Measurements from ENCODE around the gene GPR108.
"Not testable (repeated sequence)": the region's sequence is repeated elsewhere in the genome, so short reads cannot be mapped to it uniquely, and the experiment has no call there.

Gene GPR108

GRCh38 chr19:6737284-6737872, at the start of gene GPR108:
GPR108 (minus strand) TSS chr19:6737580; CDS start chr19:6737576, 4 bp downstream.
- peak; percentile 98 for DNase-seq

- DNase-seq: no peak
These were observed 41.8 kb upstream of the GPR108 start for GRCh38 chr19:6779206-6779605.

- DNase-seq: no peak
These were observed 41.0 kb upstream of the GPR108 start for GRCh38 chr19:6778386-6778785.

DNA sequence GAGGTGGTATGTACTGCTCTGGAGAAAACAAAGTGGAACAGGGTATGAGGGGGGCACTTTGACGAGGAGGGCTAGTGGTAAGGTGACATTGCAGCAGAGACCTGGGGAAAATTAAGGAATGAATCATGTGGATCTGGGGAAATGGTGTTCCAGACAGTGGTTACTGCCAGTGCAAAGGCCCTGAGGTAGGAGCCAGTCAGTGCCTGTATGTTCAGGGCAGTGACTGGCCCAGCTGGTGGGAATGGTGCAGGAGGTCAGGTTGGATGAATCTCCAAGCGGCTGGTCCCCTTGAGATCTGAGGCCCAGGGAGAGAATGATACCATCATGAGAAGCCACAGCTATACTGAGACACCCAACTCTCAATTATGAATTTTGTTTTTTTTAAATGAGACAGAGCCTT, 40.1 kb upstream of the GPR108 start:
- no peak for DNase-seq

GRCh38 chr19:6776999-6777398, 39.6 kb upstream of the GPR108 start:
- no peak for DNase-seq

GRCh38 chr19:6776045-6776444, 38.7 kb upstream of the GPR108 start:
- DNase-seq: not testable (repeated sequence)

DNA sequence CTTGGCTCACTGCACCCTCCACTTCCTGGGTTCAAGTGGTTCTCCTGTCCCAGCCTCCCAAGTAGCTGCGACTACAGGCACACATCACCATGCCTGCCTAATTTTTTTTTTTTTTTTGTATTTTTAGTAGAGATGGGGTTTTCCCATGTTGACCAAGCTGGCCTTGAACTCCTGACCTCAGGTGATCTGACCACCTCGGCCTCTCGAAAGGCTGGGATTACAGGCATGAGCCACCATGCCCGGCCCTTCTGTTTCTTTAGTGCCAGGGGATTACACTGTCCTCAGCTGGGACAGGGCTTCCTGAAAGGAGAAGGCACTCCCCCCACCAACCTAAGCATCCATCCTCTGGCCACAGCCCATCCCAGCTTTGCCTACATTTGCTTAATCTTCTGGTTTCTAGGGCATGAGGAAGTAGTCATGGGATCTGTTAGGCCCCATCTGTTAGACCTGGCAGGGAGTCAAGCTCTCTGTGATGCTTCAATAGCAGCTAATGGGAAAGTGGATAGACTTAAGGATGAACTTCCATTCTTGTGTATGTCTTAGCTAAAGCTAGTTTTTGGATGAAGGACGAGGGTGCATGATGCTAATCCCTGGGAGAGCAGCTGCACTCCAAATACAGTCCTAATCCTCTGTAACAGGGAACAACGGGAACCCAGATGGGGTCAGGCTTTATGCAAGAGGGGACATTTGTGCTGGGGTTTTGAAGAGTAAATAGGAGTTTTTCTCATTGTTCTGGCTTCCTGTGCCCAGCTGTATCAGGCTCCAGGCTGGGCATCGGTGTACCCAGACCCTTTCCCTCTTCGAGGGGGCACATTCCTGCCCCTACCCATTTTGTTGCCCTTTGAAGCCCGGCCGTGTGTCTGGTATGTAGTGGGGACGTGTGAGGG, 37.7 kb upstream of the GPR108 start:
- no peak for DNase-seq

DNA sequence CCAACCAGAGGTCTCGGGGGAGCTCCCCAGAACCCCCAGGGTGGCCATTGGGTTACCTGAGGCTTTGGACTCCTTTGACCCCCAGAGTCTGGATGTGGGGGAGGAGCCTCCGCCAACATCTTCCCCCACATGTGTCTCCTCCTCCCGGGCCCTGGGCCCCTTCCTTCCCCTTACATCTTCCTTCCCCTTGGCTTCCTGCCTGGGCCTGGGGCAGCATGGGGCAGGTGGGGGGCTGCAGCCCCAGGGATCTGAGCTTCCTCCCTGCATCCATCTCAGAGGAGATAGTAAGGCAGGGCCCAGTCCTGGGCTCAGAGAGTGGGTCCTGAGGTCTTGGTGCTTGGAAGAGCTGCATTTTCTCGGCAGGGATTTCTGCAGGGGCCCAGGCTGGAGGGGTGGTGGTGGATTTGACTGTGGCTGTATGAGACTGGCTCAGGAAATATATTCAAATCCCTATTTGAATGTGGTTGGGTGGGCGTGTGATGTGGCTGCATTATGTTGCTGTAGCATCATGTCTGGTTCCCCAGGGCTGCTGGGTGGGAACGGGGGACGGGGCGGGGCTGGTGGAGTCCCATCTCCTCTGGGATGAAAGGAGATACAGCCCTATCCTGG, 36.0 kb upstream of the GPR108 start:
- peak; percentile 74 for DNase-seq

GRCh38 chr19:6772866-6773322, 35.5 kb upstream of the GPR108 start:
- DNase-seq: no peak

DNA sequence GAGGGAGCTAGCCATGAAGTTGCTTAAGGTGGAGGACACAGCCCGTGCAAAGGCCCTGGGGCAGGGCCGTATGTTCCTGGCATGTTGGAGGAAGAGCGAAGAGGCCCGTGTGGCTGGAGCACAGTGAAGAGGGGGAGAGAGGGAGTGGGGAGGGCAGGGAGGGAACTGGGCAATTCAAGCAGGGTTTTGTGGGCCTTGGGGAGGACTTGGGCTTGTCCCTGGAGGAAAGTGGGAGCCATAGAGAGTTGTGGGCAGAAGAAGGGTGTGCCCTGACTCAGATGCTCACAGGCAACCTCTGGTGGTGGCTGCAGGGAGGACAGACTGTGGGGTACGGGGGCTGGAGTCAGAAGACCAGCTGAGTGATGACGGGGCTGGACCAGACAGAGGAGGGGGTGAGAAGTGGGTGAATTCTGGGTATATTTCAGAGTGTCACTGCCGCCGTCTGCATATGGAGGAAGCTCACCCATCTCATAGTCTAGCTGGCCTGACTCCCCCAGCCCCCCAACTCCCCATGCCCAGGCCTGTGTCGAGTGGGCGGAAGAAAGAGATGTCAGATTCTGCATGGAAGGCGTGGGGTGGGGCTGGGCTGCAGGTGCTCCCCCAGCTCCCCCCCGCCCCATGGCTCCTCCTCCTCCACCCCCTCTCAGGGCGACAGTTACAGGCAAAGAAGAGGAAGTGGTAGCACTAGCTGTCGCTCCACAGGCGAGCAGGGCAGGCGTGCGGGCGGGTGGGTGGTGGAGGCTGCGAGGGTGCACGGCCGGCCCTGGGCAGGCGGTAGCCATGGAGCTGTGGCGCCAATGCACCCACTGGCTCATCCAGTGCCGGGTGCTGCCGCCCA, 34.9 kb upstream of the GPR108 start, which contains the start of gene VAV1:
Gene VAV1 (plus strand): TSS at position 681 of the 838 bp plus-strand sequence. CDS start 100 bp downstream, at position 781.
- peak; percentile 83 for DNase-seq

GRCh38 chr19:6771648-6772027, 34.3 kb upstream of the GPR108 start:
- DNase-seq: not testable (repeated sequence)

DNA sequence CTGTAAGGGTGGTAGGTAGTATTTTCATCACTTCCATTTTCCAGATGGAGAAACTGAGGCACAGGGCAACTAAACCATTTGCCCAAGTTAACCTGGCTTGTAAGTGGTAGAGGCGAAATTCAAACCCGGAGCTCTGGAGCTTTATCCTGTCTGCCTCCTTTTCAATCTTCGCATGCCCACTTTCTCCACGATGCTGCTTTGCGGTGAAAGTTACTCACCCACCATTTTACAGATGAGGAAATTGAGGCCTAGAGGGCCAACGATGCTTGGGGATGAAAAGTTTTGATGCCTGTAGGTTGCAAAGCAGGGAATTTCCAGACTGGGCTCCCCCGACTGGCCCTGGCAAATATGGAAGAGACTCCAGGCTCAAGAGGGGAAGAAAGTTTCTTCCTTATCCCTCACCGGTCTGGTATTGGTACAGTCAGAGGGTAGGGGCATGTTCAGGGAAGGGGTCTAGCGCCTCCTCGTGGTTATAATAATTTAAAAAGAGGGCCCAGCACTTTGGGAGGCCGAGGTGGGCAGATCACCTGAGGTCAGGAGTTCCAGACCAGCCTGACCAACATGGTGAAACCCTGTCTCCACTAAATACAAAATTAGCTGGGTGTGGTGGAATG, 31.7 kb upstream of the GPR108 start:
- no peak for DNase-seq

GRCh38 chr19:6768236-6768785, 30.9 kb upstream of the GPR108 start:
- DNase-seq: no peak

DNA sequence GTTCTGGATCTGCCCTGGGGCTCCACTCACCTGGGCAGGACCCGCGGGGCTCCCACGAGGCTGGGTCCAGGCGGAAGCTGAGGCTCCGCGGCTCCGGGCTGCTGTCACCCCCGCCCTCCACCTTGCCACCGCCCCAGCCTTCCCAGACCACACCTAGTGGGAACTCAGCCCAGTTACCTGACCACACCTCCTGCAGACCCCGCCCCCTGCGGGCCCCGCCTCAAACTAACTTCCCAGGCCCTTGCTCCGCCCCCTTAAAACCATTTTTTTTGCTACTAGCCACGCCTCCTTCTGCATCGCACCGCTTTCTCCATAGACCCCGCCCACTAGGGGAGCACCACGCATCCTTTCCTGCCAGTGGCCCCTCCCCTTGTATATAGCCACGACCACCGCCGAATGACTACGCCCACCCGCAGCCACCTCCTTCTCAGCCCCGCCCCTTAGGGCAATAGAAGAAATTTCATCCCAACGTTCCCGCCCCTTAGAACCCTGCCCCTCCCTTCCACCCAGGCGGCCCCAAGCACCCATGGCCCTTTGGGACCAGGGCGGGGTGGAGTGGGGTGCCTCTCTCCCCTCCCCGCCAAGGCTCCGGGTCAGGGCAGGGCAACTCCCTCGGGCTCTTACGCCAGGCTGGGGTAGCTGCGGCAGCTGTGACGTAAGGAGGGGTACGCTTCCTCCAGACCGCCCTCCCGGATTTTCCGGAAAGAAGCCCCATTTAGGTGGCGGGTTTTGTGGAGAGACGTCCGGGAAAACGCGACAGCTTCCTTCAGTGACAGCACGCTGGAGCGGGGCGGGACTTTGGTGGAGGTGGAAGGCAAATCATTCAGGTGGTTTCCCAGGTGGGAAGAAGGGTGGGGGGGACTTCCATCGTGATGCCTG, 30.2 kb upstream of the GPR108 start, which contains the start of gene SH2D3A:
Gene SH2D3A (minus strand): TSS at position 79 of the 879 bp plus-strand sequence. CDS start 3,687 bp downstream, outside the sequence.
- peak; percentile 43 for DNase-seq

- DNase-seq: no peak
These were observed 29.6 kb upstream of the GPR108 start for GRCh38 chr19:6767081-6767356.

- DNase-seq: no peak
These were observed 29.1 kb upstream of the GPR108 start for GRCh38 chr19:6766357-6767080.

- no peak for DNase-seq
These were observed 28.5 kb upstream of the GPR108 start for GRCh38 chr19:6765738-6766356.

DNA sequence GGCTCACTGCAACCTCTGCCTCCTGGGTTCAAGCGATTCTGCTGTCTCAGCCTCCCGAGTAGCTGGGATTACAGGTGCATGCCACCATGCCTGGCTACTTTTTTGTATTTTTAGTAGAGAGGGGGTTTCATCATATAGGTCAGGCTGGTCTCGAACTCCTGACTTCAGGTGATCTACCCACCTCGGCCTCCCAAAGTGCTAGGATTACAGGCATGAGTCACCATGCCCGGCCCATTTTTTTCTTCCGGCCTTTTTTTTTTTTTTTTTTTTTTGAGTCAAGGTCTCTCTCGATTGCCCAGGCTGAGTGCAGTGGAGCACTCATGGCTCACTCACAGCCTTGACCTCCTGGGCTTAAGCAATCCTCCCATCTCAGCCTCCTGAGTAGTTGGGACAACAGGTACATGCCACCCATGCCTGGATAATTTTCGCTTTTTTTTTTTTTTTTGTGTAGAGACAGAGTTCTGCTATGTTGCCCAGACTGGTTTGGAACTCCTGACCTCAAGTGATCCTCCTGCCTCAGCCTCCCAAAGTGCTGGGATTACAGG, 24.9 kb upstream of the GPR108 start:
- DNase-seq: not testable (repeated sequence)

GRCh38 chr19:6761053-6761676, 23.8 kb upstream of the GPR108 start:
- DNase-seq: no peak
